ENCODE data around the gene NRXN3.

DNA sequence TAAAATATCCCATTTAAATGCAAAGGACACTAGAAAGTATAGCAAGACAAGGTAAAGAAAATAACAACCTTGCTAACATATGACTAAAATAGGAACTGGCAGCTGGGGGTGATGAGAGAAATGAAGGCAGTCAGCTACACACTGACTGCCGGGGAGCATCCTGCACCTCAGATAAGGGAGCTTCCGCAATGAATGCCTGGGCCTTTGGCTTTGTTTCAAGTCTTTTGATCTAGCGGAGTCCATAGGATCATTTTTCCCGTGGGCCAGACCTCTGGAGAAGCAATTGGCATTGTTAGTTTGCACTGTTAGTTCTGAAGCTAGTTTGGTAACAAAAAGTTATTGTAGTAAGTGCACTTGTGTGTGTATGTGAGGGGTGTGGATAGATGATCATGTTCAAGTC lies 1401.2 kb downstream of the NRXN3 start:
- TF ChIP-seq, protein P1, sequence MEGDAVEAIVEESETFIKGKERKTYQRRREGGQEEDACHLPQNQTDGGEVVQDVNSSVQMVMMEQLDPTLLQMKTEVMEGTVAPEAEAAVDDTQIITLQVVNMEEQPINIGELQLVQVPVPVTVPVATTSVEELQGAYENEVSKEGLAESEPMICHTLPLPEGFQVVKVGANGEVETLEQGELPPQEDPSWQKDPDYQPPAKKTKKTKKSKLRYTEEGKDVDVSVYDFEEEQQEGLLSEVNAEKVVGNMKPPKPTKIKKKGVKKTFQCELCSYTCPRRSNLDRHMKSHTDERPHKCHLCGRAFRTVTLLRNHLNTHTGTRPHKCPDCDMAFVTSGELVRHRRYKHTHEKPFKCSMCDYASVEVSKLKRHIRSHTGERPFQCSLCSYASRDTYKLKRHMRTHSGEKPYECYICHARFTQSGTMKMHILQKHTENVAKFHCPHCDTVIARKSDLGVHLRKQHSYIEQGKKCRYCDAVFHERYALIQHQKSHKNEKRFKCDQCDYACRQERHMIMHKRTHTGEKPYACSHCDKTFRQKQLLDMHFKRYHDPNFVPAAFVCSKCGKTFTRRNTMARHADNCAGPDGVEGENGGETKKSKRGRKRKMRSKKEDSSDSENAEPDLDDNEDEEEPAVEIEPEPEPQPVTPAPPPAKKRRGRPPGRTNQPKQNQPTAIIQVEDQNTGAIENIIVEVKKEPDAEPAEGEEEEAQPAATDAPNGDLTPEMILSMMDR (conservative IDR thresholded peaks at IDR 0.05 in 1 of 2, IDR thresholded peaks at IDR 0.05 in 1 of 2; ENCODE audit: low read depth in 1 of 2, low read length in 2 of 2), result no peak
- no peak for TF ChIP-seq EZH2 (IDR thresholded peaks at IDR 0.05; ENCODE audit: low read length, missing control alignments)

Data from fibroblast of lung (primary cell).